GM23248 (cell line): ENCODE results near the gene KCNH4.

ENCODE experiments used
- EZH2 ChIP-seq: fragments of 200-600 bp; sonication (generic); IDR thresholded peaks from 2 replicates; pipeline ENCODE4 v1.6.1; 2018; ENCODE audit warnings: antibody characterized with exemption, mild to moderate bottlenecking; ENCODE audit not compliant: insufficient read depth, poor library complexity, severe bottlenecking
- EZH2phosphoT487 ChIP-seq: fragments of 200-600 bp; sonication (generic); IDR thresholded peaks from 2 replicates; pipeline ENCODE4 v1.6.1; 2018; ENCODE audit warnings: antibody characterized with exemption, moderate library complexity, mild to moderate bottlenecking, low read depth; ENCODE audit not compliant: insufficient read depth

GRCh38 chr17:42124256-42124655, 56.7 kb downstream of the KCNH4 start:
- no peak for TF ChIP-seq EZH2
- TF ChIP-seq EZH2phosphoT487 = no peak
